Left forelimb (tissue), 1 donor: ENCODE measurements around the gene CPNE4.

Source experiments
- DNase-seq: peaks from one replicate; pipeline ENCODE4 v3.0.0-alpha.2; 2018; ENCODE audit warnings: low spot score

Gene CPNE4

GRCh38 chr3:131880948-131881347 is 153.9 kb downstream of the CPNE4 start:
- DNase-seq: no peak

DNA sequence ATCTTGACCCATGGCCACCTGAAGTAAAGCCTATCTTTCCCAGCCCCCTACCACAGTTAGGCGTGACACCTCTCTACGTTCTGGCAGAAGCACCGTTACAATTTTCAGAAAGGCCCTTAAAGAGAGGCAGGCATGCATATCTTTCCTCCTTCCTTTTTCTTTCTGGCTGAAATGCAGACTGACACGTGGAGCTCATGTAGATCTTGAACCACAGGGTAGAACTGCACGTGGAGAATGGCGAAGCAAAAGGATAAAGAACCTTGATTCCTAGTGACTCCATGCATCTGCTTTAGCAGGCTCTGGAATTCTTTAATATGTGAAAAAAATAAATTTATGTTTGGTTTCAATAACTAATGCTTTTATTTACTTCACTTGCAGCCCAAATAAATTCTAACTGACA is 166.6 kb downstream of the CPNE4 start:
- DNase-seq: no peak

DNA sequence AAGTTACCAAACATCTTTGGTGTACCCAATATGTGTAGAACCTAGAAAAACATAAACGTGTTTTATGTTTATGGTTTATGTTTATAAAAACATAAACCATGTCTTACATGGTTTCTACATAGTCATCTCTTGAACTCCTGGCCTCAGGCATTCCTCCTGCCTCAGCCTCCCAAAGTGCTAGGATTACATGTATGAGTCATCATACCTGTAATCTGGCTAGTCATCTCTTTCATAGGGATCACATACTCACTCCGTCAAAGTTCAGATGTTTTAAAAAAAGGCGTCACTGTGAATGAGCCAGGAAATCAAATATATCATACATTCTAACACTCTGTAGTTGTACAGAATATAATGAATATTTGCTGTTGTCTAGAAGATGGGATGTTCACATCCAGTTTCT is 178.6 kb downstream of the CPNE4 start:
- no peak for DNase-seq

DNA sequence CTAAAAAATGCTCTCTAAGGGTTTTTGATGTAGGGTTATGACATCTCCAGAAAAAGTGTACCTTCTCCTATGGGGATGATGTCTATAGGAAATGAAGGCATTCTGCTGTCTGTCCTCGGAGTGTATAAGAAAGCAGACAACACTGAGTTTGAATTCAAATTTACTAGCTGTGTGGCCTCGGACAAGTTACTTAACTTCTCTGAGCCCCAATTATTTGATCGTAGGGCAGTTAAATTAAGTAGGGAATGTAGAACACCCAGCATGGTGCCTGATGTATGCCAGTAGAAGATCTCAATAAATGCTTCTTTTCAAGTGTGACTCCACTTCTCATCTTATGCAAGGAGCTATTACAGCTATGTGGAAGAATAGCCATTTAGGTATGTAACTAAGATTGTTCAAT is 184.6 kb downstream of the CPNE4 start:
- DNase-seq: no peak

DNA sequence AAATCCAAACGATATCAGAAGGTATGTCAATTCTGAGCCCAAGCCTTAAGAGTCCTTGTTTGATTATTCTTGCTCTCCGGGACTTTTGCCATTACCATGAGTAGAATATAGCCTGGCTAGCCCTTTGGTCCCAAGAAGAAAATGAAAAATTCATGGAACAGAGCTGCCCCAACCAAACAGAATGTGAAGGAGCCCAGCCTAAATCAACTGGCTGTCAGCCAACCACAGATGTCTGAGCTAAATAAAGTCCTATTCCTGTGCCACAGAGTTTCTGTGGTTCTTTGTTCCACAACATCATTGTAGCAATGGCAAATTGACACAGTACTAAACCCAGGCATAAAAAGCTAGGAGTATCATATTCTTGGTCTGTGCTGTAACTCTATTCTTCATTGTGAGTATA is 185.2 kb downstream of the CPNE4 start:
- no peak for DNase-seq

GRCh38 chr3:131847966-131848510 is 186.8 kb downstream of the CPNE4 start:
- no peak for DNase-seq

- DNase-seq: no peak
Measured at GRCh38 chr3:131846296-131846924, 188.4 kb downstream of the CPNE4 start.

DNA sequence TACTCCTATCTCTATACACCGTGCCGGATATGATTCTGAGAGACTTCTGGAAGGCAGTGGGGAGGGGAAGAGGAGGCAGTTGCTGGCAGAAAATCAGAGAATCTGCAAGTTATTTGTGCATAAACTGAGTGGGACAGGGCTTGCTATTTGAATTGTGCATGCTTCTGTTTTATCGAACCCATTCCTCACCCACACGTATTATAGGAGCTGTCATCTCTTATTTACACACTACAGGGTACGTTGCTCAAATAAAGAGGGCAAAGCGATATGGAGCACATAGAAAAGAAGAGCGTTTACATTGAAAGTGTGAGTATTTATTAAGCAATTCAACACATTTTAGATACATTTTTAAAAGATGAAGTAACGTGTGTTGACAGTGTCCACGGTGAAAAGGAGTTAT is 191.6 kb downstream of the CPNE4 start:
- DNase-seq: no peak

DNA sequence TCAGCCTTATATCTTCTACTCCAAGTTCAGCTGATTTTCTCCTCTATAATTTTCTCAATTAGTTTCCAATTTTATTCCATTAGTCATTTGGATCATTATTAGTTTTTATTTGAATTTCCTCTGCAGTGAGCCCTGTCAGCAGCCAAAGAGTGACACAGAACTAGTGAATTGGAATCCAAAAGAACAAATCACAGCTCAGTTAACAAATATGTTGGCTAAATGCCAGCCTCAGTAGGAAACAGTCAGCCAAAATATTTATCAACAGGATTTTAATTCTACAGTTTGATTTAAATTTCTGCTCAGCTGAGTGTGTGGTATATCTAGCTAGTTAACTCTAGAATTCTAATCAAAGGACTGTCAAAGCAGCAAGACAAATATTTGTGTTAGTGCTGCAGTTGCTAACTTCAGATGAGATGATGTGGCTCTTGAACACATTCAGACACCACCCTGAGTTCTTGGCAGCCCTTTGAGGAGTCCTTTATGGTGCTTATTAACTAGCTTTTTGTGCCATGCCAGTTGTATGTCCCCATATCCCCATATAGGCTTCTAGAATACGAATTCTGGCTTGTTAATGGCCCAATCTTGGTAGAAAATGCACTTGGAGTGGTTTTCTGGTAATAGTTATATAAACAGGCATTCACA is 194.5 kb downstream of the CPNE4 start:
- no peak for DNase-seq

DNA sequence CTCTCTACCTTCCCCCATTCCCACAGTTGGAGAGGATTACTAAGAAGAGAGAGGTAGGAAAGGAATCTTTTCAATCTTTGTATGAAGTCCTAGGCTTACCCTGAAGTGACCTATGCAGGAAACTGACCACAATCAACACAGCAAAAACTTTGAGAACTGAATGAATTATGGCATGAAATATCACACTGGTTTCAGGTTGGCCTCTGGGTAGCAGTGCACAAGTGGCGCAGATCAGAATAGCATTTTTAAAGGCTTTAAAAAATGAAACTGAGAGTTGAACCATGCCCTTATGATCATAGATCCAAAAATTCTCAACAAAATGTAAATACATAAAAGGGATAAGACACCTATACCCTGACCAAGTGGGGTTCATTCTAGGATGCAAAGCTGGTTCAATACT is 198.9 kb downstream of the CPNE4 start:
- no peak for DNase-seq

- no peak for DNase-seq
Measured at GRCh38 chr3:131831608-131832007, 203.2 kb downstream of the CPNE4 start.

DNA sequence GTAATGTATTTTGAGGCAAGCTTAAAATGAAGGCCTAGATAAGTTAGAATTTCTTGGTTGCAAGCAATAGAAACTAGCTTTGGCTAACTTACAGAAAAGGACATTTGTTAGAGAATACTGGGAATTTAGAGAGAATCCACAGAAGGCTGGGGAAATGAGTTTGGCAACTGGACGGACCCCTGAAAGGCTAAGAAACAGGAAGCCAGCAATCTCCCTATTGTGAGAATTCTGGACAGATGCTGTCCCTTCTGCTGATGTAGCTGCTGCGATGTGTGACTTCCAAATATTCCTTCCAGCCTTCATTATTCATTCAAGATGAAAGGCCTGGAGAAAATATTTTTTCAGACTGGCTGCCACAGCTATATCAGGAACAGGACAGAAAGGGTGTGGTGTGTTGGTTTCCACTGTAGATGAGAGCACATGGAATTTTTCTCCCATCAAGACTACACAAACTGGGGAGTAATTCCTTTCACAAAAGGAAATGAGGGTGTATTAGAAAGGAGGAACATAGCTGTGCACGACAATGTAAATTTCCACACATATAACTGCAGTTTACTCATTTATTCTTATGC is 213.5 kb downstream of the CPNE4 start:
- no peak for DNase-seq

DNA sequence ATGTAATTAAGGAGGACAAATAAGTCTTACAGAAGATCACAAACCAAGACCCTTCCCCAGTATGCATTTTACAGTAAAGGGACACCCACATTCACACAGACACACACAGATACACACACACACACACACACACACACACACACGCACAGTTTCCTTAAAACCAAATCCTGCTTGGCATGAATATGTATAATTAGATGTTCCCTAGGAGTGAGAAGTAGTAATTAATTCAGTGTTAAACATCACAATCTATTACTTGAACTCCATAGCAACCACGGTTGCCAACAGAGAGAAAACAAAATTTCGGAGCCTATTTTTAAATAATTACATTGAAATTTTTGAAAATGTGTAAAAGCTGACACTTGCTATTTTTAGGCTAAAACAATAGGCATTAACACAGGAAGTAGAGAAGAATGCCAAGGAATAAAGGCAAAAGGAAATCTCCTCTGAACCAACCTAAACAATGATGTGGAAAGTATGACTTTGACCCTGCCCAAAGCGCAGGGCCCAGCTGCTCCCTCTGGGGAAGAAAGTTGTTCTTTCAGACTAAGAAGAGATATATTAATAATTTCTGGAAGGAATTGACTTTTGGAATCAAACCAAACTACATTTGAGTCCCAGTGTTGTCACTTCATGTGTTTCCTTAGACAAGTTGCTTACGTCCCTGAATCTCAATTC is 215.3 kb downstream of the CPNE4 start:
- no peak for DNase-seq

- DNase-seq: no peak
Measured at GRCh38 chr3:131812433-131812832, 222.4 kb downstream of the CPNE4 start.

DNA sequence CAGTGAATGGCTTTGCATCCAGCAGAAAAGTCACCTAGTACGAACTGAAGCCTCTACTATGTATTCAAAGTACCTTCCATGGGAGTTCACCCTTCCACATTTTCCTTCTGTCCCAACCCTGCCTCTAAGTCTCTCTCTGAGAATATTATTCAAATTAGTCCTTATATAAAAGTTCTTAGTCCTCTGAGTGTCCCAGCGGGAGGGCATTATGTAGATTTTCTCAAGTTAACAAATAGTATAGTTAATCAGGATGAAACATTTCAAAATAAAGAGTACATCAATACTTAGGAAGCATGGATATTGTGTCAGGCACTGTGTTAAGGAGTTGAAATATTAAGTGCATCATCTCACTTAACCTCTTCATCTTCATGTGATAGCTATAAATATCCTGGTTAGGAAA is 223.3 kb downstream of the CPNE4 start:
- no peak for DNase-seq

- DNase-seq: no peak
Measured at GRCh38 chr3:131807822-131808221, 227.0 kb downstream of the CPNE4 start.

DNA sequence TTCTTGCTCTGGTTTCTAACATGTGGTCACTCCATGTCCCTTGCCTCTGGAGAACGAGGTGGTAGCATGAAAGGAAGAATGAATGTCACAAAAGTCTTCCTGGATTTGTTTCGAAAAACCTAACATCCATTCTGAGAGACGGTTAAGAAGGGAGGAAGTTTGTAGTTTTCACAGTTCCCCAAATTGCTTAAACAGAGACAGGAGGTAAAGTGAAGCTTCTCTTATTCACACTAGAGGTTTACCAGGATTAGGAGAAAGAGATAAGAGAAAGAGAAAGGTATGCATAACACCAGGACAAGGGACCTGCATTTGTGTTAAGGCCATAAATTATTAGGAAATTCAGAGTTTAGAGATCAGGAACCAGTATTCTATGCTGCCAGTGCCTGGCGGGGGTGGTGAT is 228.1 kb downstream of the CPNE4 start:
- DNase-seq: no peak

GRCh38 chr3:131804565-131805133 is 230.2 kb downstream of the CPNE4 start:
- no peak for DNase-seq

GRCh38 chr3:131803113-131803512 is 231.7 kb downstream of the CPNE4 start:
- DNase-seq: no peak

GRCh38 chr3:131802029-131802428 is 232.8 kb downstream of the CPNE4 start:
- DNase-seq: no peak

DNA sequence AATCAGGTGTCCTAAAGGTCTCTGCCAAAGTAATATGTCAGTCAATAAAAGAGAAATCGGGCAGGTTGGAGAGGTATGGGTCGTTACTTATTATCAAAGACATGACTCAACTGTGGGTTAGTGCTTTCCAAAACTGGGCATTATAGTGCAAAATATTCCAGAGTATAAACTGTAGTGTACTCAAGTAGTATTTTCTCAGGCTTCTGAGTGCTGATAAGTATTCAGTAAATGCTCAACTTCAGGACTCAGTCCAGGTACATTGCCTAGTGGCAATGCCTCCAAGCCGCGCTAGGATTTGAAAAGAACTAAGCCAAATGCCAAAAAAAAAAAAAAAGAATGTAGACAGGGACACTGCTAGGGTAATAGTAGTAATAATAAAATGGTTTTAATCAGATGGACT is 233.2 kb downstream of the CPNE4 start:
- no peak for DNase-seq

- DNase-seq: no peak
Measured at GRCh38 chr3:131797776-131798175, 237.0 kb downstream of the CPNE4 start.
